Astrocyte of the spinal cord (primary cell): ENCODE data around the gene CHRND.

ENCODE experiments used
- DNase-seq: peaks from one replicate; pipeline ENCODE4 v3.0.0; 2011; ENCODE audit warnings: low read depth, low spot score
- H3K4me3 ChIP-seq: 2 replicates; pipeline ENCODE4 v1.5.1; 2011; ENCODE audit warnings: low read depth, mild to moderate bottlenecking, low read length, moderate library complexity
- CTCF ChIP-seq: IDR thresholded peaks from 2 replicates; pipeline ENCODE4 v1.5.1; 2012; ENCODE audit warnings: low read depth, mild to moderate bottlenecking, low read length, inconsistent platforms
- in situ Hi-C: cut with HindIII; loops from 2 replicates; pipeline ENCODE4 v1.10.0; 2017; ENCODE audit warnings: low sequenced_read_pairs

Gene CHRND

GRCh38 chr2:232488097-232488711 is 37.8 kb upstream of the CHRND start:
- no peak for TF ChIP-seq CTCF
- H3K4me3 ChIP-seq = no peak overlapping the region
- DNase-seq = no peak
- in situ Hi-C loops = no loop called here

DNA sequence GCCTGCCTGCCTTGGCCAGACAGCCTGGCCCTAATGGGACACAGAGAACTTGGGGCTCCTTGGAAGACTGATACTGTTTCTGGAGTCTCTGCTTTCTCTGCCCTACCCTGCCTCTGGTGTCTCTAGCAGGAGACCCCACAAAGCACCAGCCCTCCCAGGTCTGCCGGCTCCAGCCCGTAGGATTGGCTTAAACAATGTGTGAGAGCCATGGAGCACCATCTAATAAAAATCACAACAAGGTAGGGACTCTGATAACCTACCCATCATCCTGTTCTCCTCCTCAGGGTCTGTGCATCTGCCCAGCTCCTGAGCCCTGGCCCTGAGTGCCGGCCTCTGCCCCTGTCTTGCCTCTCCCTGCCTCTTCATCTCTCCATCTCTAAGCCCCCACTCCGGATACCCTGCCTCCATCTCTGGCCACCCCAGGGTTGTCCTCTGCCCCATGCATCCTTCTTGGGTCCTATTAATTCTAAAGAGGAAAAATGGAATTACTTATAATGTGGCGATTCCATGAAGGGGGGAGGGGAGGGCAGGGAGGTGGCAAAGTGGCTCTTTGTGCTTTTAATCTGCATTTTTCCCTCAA is 37.1 kb upstream of the CHRND start:
- no peak for DNase-seq
- in situ Hi-C loops = no loop called here
- H3K4me3 ChIP-seq = no peak overlapping the region
- TF ChIP-seq CTCF = no peak

- TF ChIP-seq CTCF = no peak
- in situ Hi-C loops = no loop called here
- H3K4me3 ChIP-seq = no peak overlapping the region
- DNase-seq = no peak
These were observed 36.3 kb upstream of the CHRND start for GRCh38 chr2:232489516-232490220.

GRCh38 chr2:232490221-232491138 is 35.5 kb upstream of the CHRND start:
- H3K4me3 ChIP-seq = no peak overlapping the region
- no peak for DNase-seq
- in situ Hi-C loops = no loop called here
- TF ChIP-seq CTCF = no peak

DNA sequence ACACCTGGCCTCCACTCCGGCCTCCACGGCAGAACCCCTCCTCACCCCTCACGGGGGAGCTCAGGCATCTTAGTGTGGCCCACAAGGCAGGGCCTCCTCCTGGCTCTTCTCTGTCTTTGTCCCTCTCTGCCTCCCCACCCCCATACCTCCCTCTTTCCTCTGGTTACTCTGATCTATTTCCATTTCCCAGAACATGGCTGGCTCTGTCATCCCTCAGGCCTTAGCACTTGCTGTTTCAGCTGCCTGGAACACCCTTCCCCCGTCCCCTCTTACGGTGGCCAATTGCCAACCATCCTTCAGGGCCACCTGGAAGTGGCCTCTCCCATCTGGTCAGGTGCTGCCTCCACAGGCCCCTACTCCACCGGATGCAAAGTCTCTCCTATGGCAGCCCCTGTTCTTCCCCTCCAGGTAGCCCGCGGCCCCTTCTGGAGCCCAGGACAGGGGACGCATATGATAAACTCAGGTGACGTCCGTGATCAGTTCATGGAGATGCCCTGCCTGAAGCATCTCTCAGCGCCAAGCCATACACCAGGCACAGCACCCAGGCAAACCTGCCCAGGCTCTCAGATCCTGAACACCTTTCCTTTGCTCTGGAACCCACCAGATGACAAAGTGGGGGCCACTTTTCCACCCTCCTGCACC is 34.7 kb upstream of the CHRND start:
- TF ChIP-seq CTCF = no peak
- in situ Hi-C loops = no loop called here

More for the DNA sequence above, 34.7 kb upstream of the CHRND start:
- H3K4me3 ChIP-seq = no peak overlapping the region
- DNase-seq = no peak
